Activated CD4-positive, alpha-beta T cell treated with anti-CD3 and anti-CD28 coated beads, Interleukin-2, amount 50 U/mL, for 16 hours (primary cell): Measurements from ENCODE around the gene C17orf67.

Experiments
- DNase-seq: peaks from one replicate; pipeline ENCODE4 v3.0.0-alpha.2; 2020

The C17orf67 gene

DNA sequence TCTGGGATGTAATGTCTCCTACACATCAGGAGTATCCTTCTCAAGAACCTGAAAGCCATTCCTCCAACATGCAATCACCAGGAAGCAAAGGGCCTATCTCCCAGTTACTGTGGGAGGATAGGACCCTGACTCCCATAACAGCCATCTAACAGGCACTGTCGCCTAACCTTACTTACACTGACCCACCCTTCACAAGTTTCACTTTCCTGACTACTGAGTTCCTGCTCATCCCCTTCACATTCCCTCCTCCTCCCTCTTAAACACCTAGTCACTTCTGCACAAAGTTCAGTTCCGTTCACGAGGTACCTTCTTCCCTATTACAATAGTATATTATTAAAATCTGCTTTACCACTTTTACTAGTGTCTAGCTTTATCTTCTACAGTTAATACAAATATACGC lies 1.3 kb downstream of the C17orf67 start:
- peak; percentile 3 for DNase-seq

DNA sequence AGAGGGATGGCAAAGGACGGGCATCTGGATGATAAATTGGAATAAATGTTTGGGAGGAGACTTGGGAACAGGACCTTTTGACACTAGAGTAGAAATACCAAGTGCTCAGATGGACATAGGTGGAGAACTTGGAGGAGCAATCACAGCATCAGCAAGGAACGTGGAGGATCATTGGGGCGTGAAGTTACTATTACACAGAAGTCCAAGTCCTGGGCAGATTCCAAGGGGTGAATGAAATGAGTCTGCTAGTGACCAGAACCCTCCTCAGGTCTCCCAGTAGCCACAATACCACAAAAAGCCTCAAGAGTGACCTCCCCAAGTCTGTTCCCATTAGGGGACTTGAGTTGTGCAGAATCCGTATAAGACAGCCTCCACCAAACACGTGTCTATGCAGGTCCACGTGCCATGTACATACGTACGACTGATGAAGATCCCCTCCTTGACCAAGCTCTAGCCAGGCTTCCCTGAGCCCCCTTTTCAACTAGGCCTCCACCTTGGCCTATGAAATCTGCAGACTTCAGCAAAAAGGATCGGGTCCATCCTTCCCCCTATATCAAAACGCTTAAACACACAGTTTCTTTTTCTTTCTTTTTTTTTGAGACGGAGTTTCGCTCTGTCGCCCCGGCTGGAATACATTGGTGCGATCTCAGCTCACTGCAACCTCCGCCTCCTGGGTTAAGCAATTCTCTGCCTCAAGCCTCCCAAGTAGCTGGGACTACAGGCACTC lies 2.2 kb downstream of the C17orf67 start:
- DNase-seq: no peak

DNA sequence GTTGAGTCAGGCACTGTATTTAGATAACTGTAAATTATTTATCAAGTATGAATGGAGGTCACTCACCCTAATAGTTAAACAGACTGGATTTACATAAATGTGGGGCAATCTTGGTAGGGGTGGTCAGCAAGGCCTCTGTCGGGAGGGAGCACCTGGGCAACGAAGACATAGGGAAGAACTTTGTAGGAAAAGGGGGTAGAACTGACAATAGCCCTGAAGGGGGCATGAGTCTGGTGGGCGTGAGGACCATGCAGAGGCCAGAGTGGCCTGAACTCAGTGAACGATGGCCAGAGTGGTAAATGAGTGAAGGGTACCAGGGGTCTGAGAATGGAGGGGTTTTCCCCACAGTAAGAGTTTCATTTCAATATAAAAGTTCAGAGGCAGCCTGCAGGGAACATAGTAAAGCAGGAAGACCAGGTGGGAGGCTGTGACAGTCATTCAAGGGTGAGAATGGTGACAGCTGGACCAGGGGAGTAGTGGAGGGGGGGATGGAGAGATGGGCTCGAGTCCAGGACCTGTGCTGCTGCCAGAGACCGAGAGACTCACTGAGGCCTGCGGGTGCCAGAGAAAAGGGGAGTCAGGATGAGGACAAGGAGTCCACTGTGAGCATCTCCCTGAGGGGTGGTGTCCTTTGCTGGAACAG lies 2.9 kb downstream of the C17orf67 start:
- no peak for DNase-seq

DNA sequence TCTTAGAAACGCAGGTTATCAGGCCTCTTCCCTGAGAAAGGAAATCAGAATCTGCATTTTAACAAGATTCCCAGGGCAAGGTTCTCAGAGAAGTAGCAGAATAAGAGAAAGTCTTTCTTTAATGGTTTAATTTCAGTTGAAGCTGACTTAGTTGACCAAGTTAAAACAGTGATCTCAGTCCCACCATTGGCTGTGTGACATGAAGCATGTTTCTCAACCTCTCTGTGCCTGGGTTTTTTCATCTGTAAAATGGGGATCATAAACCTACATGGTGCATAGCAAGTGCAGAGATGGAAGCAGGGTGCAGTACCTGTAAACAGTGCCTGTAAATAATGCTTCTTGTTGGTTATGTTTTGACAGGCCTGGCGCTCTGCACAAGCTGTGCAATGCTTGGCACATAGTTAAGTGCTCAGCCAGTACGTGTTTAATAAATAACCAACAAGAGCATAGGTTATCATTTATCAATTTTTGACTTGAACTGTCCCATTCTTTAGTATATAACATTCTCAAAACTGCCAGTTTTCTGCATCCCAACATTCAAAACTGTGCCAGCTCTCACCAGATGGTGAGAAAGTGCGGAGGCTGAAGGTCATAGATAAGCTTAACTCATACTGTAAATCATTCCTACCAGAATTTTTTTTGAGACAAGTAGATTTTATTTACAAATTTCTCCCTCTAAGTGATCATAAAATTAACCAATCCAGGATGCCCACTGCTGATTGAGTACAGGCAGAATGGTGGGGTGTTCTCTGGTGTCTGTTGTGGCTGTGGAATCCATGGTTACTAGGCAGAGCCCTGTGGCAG lies 6.9 kb downstream of the C17orf67 start:
- no peak for DNase-seq

- DNase-seq: no peak
Observed at GRCh38 chr17:56824503-56824902, 9.2 kb downstream of the C17orf67 start.

- no peak for DNase-seq
Observed at GRCh38 chr17:56823848-56824247, 9.9 kb downstream of the C17orf67 start.

DNA sequence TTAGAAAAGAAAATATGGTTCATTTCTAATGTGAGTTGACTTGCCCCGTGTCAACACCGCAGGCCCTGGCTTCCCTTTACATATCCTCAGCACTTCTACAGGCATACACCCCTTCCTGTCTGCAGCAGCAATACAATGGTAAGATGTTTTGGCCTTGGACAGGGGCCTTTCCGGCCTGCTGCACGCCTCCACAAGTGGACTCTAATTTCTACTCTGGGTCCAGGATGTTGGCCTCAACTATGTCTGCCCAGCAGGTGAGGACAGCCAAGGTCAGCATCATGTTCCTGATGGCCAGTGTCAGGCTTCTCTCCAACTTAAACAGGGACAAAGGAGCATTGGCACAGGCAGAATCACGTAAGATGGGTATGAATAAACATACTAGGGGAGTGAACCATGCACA lies 11.0 kb downstream of the C17orf67 start:
- DNase-seq: no peak

DNA sequence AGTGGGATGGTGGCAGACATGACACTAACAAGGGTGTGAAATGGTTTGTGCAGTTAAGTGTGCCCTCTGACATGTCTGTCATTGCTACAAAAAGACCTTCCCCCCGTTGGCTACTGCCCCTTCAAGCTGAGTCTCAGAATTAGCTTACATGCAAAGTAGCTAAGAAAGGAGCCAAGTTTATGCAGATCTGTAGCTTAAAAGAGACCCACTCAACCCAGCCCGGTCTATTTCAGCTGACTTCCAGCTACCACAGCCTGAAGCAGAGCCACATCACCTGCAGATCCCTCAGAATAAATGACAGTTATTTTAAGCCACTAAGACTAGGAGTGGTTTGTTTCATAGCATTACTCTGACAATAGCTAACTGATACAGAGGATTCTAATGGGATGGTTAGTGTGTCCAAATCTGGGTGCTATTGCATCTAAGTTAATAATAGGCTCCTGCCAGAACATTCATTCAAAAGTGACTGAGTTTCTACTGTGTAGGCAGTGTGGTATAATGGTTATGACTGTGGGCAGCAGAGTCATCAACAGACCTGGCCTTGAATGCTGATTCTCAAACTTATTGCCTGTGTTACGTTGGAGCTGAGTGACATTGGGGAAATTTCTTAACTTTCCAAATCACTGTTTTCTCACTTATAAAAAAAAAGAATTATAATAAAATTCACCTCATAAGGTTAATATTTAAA lies 11.7 kb downstream of the C17orf67 start:
- peak; percentile 8 for DNase-seq

- DNase-seq: no peak
Observed at GRCh38 chr17:56820207-56820606, 13.5 kb downstream of the C17orf67 start.

DNA sequence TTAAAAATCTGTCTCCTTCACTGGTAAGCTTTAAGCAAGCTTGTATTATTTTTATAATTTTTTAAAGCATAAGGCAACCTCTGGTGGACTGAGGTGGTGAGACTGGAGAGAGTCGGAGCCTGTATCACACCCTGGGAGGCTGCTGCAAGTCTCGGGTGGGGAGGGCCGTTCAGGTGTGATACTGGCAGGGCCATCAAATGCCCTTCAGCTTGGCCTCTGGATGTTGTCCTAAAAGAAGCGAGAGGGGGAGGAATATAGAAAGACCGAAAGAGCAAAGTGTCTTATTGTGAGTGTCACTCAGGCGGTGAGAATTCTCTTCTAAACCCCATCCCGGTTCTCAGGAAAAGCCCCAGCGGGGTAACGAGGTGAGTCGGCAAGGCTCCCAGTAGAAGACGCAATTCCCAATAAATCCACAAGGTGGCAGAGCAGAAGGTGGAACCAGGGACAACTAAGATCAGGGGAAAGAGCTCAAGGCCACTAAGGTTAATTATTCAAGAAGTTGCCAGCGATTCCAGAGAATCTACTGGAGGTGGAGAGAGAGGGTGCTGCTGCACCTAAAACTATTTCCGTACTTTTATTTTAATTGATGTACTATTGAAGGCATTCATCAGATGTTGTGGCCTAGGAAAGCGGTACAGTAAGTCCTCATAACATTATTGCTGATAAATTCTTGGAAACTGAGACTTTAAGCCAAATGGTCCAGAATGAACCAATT lies 14.1 kb downstream of the C17orf67 start:
- DNase-seq: peak; percentile 83

DNA sequence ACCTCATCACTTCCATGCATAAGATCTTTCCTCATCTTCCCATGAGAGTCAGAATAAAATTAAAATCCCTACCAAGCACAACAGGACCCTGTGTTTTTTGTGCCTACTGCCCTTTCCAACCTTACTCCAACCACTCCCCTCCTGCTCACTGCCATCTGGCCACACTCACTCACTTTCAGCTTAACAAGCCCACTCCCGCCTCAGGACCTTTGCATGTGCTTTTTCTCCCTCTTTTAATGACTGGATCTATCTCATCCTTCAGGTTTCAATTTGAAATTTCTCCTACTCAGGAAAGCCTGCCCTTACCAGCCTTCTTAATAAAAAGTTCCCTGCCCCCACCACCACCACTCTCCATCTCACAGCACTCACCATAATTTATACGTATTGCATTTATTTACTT lies 14.7 kb downstream of the C17orf67 start:
- DNase-seq: no peak

DNA sequence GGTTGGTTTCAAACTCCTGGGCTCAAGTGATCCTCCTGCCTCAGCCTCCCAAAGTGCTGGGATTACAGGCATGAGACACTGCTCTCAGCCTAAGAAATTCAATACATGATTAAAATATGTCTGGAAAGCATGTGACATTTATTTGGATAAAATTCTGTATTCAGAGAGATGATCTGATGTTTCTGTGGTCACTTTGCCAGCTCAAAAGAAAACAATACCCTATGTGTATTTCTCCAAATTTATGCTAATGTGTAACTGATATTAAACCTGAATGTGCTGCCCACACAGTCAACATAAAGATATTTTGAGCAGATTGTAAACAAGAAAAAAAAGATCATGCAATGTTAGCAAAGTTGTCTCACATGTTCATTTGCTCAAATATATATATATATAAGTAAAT lies 16.7 kb downstream of the C17orf67 start:
- no peak for DNase-seq

DNA sequence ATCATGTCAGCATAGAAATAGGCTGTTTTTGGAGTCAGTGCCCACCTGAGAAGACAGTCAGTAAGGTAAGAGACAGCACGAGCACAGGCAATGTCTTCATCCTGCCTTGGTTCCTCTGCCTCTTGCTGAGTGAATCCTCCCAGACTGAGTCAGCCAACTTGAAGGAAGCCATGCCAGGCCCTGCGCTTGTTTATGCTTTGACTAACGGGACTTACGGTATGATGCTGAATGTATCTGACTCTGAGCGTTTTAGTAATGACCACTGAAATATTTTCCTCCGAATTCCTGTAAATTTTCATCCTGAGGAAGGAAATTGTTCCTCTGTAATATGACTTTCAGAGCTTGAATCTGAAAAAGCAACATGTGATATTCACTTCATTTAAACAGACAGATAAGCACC lies 18.0 kb downstream of the C17orf67 start:
- peak; percentile 21 for DNase-seq

DNA sequence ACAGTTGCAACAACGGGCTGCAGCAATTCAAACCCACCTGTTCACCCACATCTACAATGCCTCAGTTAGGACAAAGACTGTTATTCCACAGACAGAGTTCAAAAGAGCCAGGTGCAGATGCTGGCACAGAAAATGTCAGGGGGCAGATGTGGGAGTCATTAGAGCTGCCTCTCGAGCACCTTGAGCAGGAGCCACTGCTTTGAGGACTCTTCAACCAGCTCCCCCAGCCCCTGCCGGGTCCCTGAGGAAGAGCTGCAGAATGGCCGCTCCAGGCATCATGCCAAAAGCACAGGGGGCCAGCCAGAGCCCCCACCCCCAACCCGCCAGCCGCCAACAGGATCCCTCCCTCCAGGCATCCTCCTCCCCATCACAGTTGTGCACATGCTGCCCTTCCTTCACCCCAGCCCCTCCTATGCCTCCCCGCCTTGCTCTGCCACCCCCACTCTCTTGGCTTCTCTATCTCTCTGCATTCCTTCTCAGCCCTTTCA lies 20.8 kb downstream of the C17orf67 start:
- no peak for DNase-seq

GRCh38 chr17:56810891-56811775 lies 22.6 kb downstream of the C17orf67 start:
- DNase-seq: no peak

DNA sequence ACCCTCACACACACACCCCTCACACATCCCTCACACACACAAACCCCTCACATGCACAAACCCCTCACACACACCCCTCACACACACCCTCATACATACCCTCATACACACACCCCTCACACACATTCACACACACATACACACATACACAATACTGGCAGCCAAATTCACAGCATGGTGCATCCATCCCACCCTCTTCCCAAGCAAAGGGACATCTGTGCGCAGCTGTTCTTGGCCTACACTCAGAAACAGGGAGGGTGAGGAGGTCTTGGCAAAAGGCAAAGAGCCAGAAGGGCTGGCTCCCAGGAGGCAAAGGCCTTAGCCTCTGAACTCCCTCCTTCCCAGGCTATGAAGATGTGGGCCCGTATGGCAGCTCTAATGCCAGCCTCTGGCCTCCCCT lies 23.4 kb downstream of the C17orf67 start:
- DNase-seq: no peak

- no peak for DNase-seq
Observed at GRCh38 chr17:56809820-56810179, 23.9 kb downstream of the C17orf67 start.

- DNase-seq: no peak
Observed at GRCh38 chr17:56809106-56809819, 24.5 kb downstream of the C17orf67 start.

- no peak for DNase-seq
Observed at GRCh38 chr17:56808503-56808902, 25.2 kb downstream of the C17orf67 start.

DNA sequence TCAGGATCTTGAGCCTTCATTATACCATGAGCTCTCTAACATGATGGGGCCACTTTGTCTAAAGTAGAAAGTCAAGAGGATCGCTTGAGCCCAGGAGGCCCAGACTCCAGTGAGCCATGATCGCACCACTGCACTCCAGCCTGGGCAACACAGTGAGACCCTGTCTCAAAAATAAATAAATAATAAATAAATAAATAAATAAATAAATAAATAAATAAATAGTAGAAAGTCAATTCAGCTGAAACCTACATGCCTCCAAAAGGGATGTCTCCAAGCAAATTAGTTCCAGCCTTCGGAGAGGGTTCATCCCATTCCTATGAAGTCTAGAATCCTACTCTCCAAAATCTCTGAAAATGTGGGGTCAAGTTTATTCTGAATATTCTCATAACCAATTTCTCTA lies 26.0 kb downstream of the C17orf67 start:
- DNase-seq: no peak

GRCh38 chr17:56806949-56807348 lies 26.8 kb downstream of the C17orf67 start:
- DNase-seq: no peak
